Nephron progenitor cell (in vitro differentiated cells): Measurements from ENCODE around the gene TFPI2.
"Not testable (repeated sequence)": the region's sequence is repeated elsewhere in the genome, so short reads cannot be mapped to it uniquely, and the experiment has no call there.

ENCODE experiments used
- DNase-seq: peaks from one replicate; pipeline ENCODE4 v3.0.0; 2021
- H3K27ac Mint-ChIP-seq: 2 replicates; pipeline ENCODE4 v1.8.0; 2021; ENCODE audit warnings: mild to moderate bottlenecking, moderate library complexity, mixed read lengths
- H3K27me3 Mint-ChIP-seq: 2 replicates; pipeline ENCODE4 v1.8.0; 2021; ENCODE audit warnings: mild to moderate bottlenecking, low read depth, mixed read lengths; ENCODE audit not compliant: poor library complexity
- H3K36me3 Mint-ChIP-seq: 2 replicates; pipeline ENCODE4 v1.8.0; 2021; ENCODE audit warnings: low read depth, mixed read lengths
- H3K4me1 Mint-ChIP-seq: 2 replicates; pipeline ENCODE4 v1.8.0; 2021; ENCODE audit warnings: mixed read lengths
- H3K4me3 Mint-ChIP-seq: 2 replicates; pipeline ENCODE4 v1.8.0; 2021; ENCODE audit warnings: mild to moderate bottlenecking, moderate library complexity, mixed read lengths
- H3K9me3 Mint-ChIP-seq: 2 replicates; pipeline ENCODE4 v1.8.0; 2021; ENCODE audit warnings: mild to moderate bottlenecking, moderate library complexity, mixed read lengths
- CTCF ChIP-seq: fragments of 200-600 bp; sonication (generic); IDR thresholded peaks from 2 replicates; pipeline ENCODE4 v1.5.0; 2021; ENCODE audit warnings: antibody characterized with exemption

TFPI2 gene

GRCh38 chr7:93921607-93922566 lies 31.3 kb upstream of the TFPI2 start, which contains the start of gene GNG11:
GNG11 (plus strand) TSS chr7:93921735; CDS start chr7:93922138, 403 bp downstream.
- peak; percentile 76 for DNase-seq
- Mint-ChIP-seq H3K36me3 (peaks cover 14% of the 10 kb centered on the region), H3K9me3 (no peaks in the 10 kb centered on the region), H3K4me3 (peak within 1 kb of the TSS; percentile 88), H3K27me3 (peaks cover 19% of the 10 kb centered on the region), H3K27ac (peak within 1 kb of the TSS; percentile 75), H3K4me1 (peaks cover 38% of the 10 kb centered on the region)
- no peak for TF ChIP-seq CTCF

- H3K36me3 Mint-ChIP-seq, result peaks cover 7% of the 10 kb centered on the region
- peaks cover 19% of the 10 kb centered on the region for H3K27me3 Mint-ChIP-seq
- no peak for TF ChIP-seq CTCF
- no peak for DNase-seq
- no peaks in the 10 kb centered on the region for H3K9me3 Mint-ChIP-seq
- peak overlapping the region; percentile 88 for H3K4me3 Mint-ChIP-seq
- peaks cover 38% of the 10 kb centered on the region for H3K4me1 Mint-ChIP-seq
- H3K27ac Mint-ChIP-seq, result no peak overlapping the region
Observed at GRCh38 chr7:93921186-93921585, 30.6 kb upstream of the TFPI2 start.

GRCh38 chr7:93920496-93921182 lies 30.1 kb upstream of the TFPI2 start:
- Mint-ChIP-seq H3K27me3 (peaks cover 19% of the 10 kb centered on the region), H3K36me3 (peaks cover 5% of the 10 kb centered on the region), H3K9me3 (no peaks in the 10 kb centered on the region), H3K4me1 (peaks cover 38% of the 10 kb centered on the region), H3K27ac (peak overlapping the region; percentile 75), H3K4me3 (peak overlapping the region; percentile 88)
- DNase-seq, result no peak
- TF ChIP-seq CTCF, result no peak

- not testable (repeated sequence) for DNase-seq, H3K36me3 Mint-ChIP-seq, H3K9me3 Mint-ChIP-seq, H3K27ac Mint-ChIP-seq, H3K4me3 Mint-ChIP-seq
- Mint-ChIP-seq H3K4me1 (peaks cover 12% of the 10 kb centered on the region), H3K27me3 (peaks cover 11% of the 10 kb centered on the region)
Observed at GRCh38 chr7:93916315-93916714, 25.8 kb upstream of the TFPI2 start.

GRCh38 chr7:93915888-93916287 lies 25.3 kb upstream of the TFPI2 start:
- not testable (repeated sequence) for H3K4me1 Mint-ChIP-seq, DNase-seq, H3K27ac Mint-ChIP-seq, H3K9me3 Mint-ChIP-seq, H3K4me3 Mint-ChIP-seq, H3K36me3 Mint-ChIP-seq
- H3K27me3 Mint-ChIP-seq, result peaks cover 11% of the 10 kb centered on the region

- not testable (repeated sequence) for H3K9me3 Mint-ChIP-seq, H3K4me3 Mint-ChIP-seq, H3K27ac Mint-ChIP-seq, H3K36me3 Mint-ChIP-seq, H3K4me1 Mint-ChIP-seq, DNase-seq
- H3K27me3 Mint-ChIP-seq, result peaks cover 15% of the 10 kb centered on the region
Observed at GRCh38 chr7:93915206-93915842, 24.8 kb upstream of the TFPI2 start.

- H3K4me3 Mint-ChIP-seq, result no peak overlapping the region
- peaks cover 11% of the 10 kb centered on the region for H3K27me3 Mint-ChIP-seq
- DNase-seq, result no peak
- no peaks in the 10 kb centered on the region for H3K36me3 Mint-ChIP-seq
- H3K4me1 Mint-ChIP-seq, result peaks cover 7% of the 10 kb centered on the region
- H3K27ac Mint-ChIP-seq, result no peak overlapping the region
- TF ChIP-seq CTCF, result no peak
- H3K9me3 Mint-ChIP-seq, result no peaks in the 10 kb centered on the region
Observed at GRCh38 chr7:93914581-93915066, 24.1 kb upstream of the TFPI2 start.
